GM18508 (cell line): ENCODE data around the gene PDCD1LG2.
A peak's percentile ranks its signal among the peaks of the same experiment; 100 is the strongest.
"Not testable (repeated sequence)": the region's sequence is repeated elsewhere in the genome, so short reads cannot be mapped to it uniquely, and the experiment has no call there.

Source experiments
- ATAC-seq: cut with Tn5 transposase; IDR thresholded peaks from one replicate; pipeline ENCODE4 v1.9.1; 2021; ENCODE audit warnings: moderate number of reproducible peaks; ENCODE audit not compliant: insufficient read depth, unreplicated experiment

Gene PDCD1LG2

GRCh38 chr9:5493679-5494511 lies 16.4 kb upstream of the PDCD1LG2 start:
- ATAC-seq: peak; percentile 80

- not testable (repeated sequence) for ATAC-seq
Observed at GRCh38 chr9:5494765-5495164, 15.6 kb upstream of the PDCD1LG2 start.

- no peak for ATAC-seq
Observed at GRCh38 chr9:5499157-5499556, 11.2 kb upstream of the PDCD1LG2 start.

GRCh38 chr9:5499889-5500398 lies 10.4 kb upstream of the PDCD1LG2 start:
- no peak for ATAC-seq

- ATAC-seq: no peak
Observed at GRCh38 chr9:5500441-5501235, 9.7 kb upstream of the PDCD1LG2 start.

GRCh38 chr9:5502553-5502952 lies 7.8 kb upstream of the PDCD1LG2 start:
- ATAC-seq: no peak

- no peak for ATAC-seq
Observed at GRCh38 chr9:5509573-5509972, 758 bp upstream of the PDCD1LG2 start.

- ATAC-seq: no peak
Observed at GRCh38 chr9:5510989-5511388, 658 bp downstream of the PDCD1LG2 start.

GRCh38 chr9:5511476-5511875 lies 1.1 kb downstream of the PDCD1LG2 start:
- no peak for ATAC-seq

GRCh38 chr9:5511935-5512580 lies 1.7 kb downstream of the PDCD1LG2 start:
- ATAC-seq: no peak

- no peak for ATAC-seq
Observed at GRCh38 chr9:5512658-5513452, 2.5 kb downstream of the PDCD1LG2 start.

- ATAC-seq: no peak
Observed at GRCh38 chr9:5513966-5514616, 3.8 kb downstream of the PDCD1LG2 start.

GRCh38 chr9:5514617-5515260 lies 4.4 kb downstream of the PDCD1LG2 start:
- no peak for ATAC-seq

- no peak for ATAC-seq
Observed at GRCh38 chr9:5515261-5515650, 4.9 kb downstream of the PDCD1LG2 start.

GRCh38 chr9:5516453-5517220 lies 6.3 kb downstream of the PDCD1LG2 start:
- no peak for ATAC-seq

- no peak for ATAC-seq
Observed at GRCh38 chr9:5518171-5518936, 8.0 kb downstream of the PDCD1LG2 start.

GRCh38 chr9:5518937-5519319 lies 8.6 kb downstream of the PDCD1LG2 start:
- ATAC-seq: no peak

- no peak for ATAC-seq
Observed at GRCh38 chr9:5524090-5524489, 13.8 kb downstream of the PDCD1LG2 start.
